Naive B cell (primary cell): ENCODE results near the gene SOCS7. TPM values are rescaled to one million over a fixed set of nuclear protein-coding genes. Genes with fewer than 3 reads are reported as not detected.

ENCODE experiments used
- ATAC-seq, 2 donors: fragments of 150-1000 bp; cut with Tn5 transposase; 2 replicates each; pipeline ENCODE4 v1.10.0; 2021; ENCODE audit warnings: low read depth in 2 of 2, mild to moderate bottlenecking in 2 of 2, moderate library complexity in 2 of 2
- DNase-seq: peaks from one replicate; pipeline ENCODE4 v3.0.0; 2022
- H3K27ac Mint-ChIP-seq, 6 donors: one replicate each; pipeline ENCODE4 v1.8.0; 2020 to 2022; ENCODE audit warnings: mild to moderate bottlenecking in 6 of 6, mixed read lengths in 6 of 6, moderate library complexity in 5 of 6, inconsistent platforms in 2 of 6
- H3K27me3 Mint-ChIP-seq, 3 donors: one replicate each; pipeline ENCODE4 v1.8.0; 2021 to 2022; ENCODE audit warnings: mixed read lengths in 3 of 3, mild to moderate bottlenecking in 1 of 3
- H3K36me3 Mint-ChIP-seq, 2 donors: one replicate each; pipeline ENCODE4 v1.8.0; 2020 to 2022; ENCODE audit warnings: mixed read lengths in 2 of 2, inconsistent platforms in 1 of 2, mild to moderate bottlenecking in 1 of 2
- H3K4me1 Mint-ChIP-seq, 3 donors: one replicate each; pipeline ENCODE4 v1.8.0; 2020 to 2022; ENCODE audit warnings: mixed read lengths in 3 of 3, inconsistent platforms in 1 of 3, mild to moderate bottlenecking in 1 of 3, moderate library complexity in 1 of 3
- H3K4me3 Mint-ChIP-seq, 8 donors: one replicate each; pipeline ENCODE4 v1.8.0; 2020 to 2022; ENCODE audit warnings: mild to moderate bottlenecking in 8 of 8, mixed read lengths in 8 of 8, moderate library complexity in 8 of 8, inconsistent platforms in 2 of 8
- H3K9me3 Mint-ChIP-seq, 7 donors: one replicate each; pipeline ENCODE4 v1.8.0; 2020 to 2022; ENCODE audit warnings: mixed read lengths in 7 of 7, mild to moderate bottlenecking in 5 of 7, inconsistent platforms in 2 of 7, moderate library complexity in 1 of 7
- polyA plus RNA-seq, 6 donors: library from polyadenylated mRNA; unstranded; fragments of 300-500 nt; fragmentation: Illumina TruSeq; gene quantifications; one replicate each; pipeline ENCODE4 v1.2.3, GENCODE V29; 2021; ENCODE audit warnings: low read depth in 6 of 6

SOCS7 gene
- polyA plus RNA-seq, 6 donors from 2014 or later = 0.10 to 1.1 (median 0.47) TPM

GRCh38 chr17:38421871-38422827 is 70.5 kb downstream of the SOCS7 start:
- peak overlapping the region in 2 of 6 donors; percentile 51 to 90 for H3K27ac Mint-ChIP-seq
- peaks cover 0 to 5% of the 10 kb centered on the region in 2 donors for H3K36me3 Mint-ChIP-seq
- DNase-seq (no peak), ATAC-seq (no peak)
- no peak overlapping the region for H3K4me3 Mint-ChIP-seq
- H3K9me3 Mint-ChIP-seq = no peaks in the 10 kb centered on the region
- peaks cover 19 to 25% (median 23%) of the 10 kb centered on the region in 3 donors for H3K4me1 Mint-ChIP-seq
- H3K27me3 Mint-ChIP-seq = peaks cover 50 to 82% (median 80%) of the 10 kb centered on the region in 3 donors

- DNase-seq (no peak), ATAC-seq (no peak)
- Mint-ChIP-seq H3K27me3 (peaks cover 45 to 72% (median 70%) of the 10 kb centered on the region in 3 donors), H3K4me1 (peaks cover 21 to 28% (median 26%) of the 10 kb centered on the region in 3 donors), H3K9me3 (no peaks in the 10 kb centered on the region), H3K27ac (no peak overlapping the region), H3K4me3 (peak overlapping the region in 1 of 8 donors; percentile 51), H3K36me3 (no peaks in the 10 kb centered on the region)
Measured at GRCh38 chr17:38424297-38424972, 72.8 kb downstream of the SOCS7 start.

GRCh38 chr17:38425031-38425430 is 73.4 kb downstream of the SOCS7 start:
- H3K27me3 Mint-ChIP-seq = peaks cover 45 to 66% (median 64%) of the 10 kb centered on the region in 3 donors
- peaks cover 21 to 32% (median 26%) of the 10 kb centered on the region in 3 donors for H3K4me1 Mint-ChIP-seq
- ATAC-seq (no peak), DNase-seq (no peak)
- no peaks in the 10 kb centered on the region for H3K36me3 Mint-ChIP-seq
- peak overlapping the region in 1 of 8 donors; percentile 51 for H3K4me3 Mint-ChIP-seq
- no peak overlapping the region for H3K27ac Mint-ChIP-seq
- no peaks in the 10 kb centered on the region for H3K9me3 Mint-ChIP-seq

- H3K4me1 Mint-ChIP-seq = peaks cover 21 to 32% (median 26%) of the 10 kb centered on the region in 3 donors
- H3K27me3 Mint-ChIP-seq = peaks cover 41 to 59% (median 57%) of the 10 kb centered on the region in 3 donors
- no peak for ATAC-seq
- no peaks in the 10 kb centered on the region for H3K9me3 Mint-ChIP-seq
- H3K36me3 Mint-ChIP-seq = no peaks in the 10 kb centered on the region
- DNase-seq = no peak
- H3K27ac Mint-ChIP-seq = no peak overlapping the region
- H3K4me3 Mint-ChIP-seq = no peak overlapping the region
Measured at GRCh38 chr17:38425744-38426143, 74.1 kb downstream of the SOCS7 start.

- H3K9me3 Mint-ChIP-seq = no peaks in the 10 kb centered on the region
- DNase-seq (no peak), ATAC-seq (no peak)
- H3K4me1 Mint-ChIP-seq = peaks cover 21 to 32% (median 26%) of the 10 kb centered on the region in 3 donors
- H3K36me3 Mint-ChIP-seq = no peaks in the 10 kb centered on the region
- H3K27ac Mint-ChIP-seq = no peak overlapping the region
- peak overlapping the region in 4 of 8 donors; percentile 9 to 87 (median 44) for H3K4me3 Mint-ChIP-seq
- H3K27me3 Mint-ChIP-seq = peaks cover 34 to 54% (median 50%) of the 10 kb centered on the region in 3 donors
Measured at GRCh38 chr17:38426441-38426840, 74.8 kb downstream of the SOCS7 start.

GRCh38 chr17:38427160-38427949 is 75.7 kb downstream of the SOCS7 start:
- H3K4me3 Mint-ChIP-seq = peak overlapping the region; percentile 70 to 88 (median 80)
- peak overlapping the region in 4 of 6 donors; percentile 44 to 89 (median 76) for H3K27ac Mint-ChIP-seq
- peaks cover 26 to 45% (median 41%) of the 10 kb centered on the region in 3 donors for H3K27me3 Mint-ChIP-seq
- H3K36me3 Mint-ChIP-seq = no peaks in the 10 kb centered on the region
- DNase-seq = no peak
- no peak for ATAC-seq
- no peaks in the 10 kb centered on the region for H3K9me3 Mint-ChIP-seq
- H3K4me1 Mint-ChIP-seq = peaks cover 21 to 32% (median 26%) of the 10 kb centered on the region in 3 donors

- peak; percentile 52 to 63 for ATAC-seq
- Mint-ChIP-seq H3K27me3 (peaks cover 25 to 36% (median 33%) of the 10 kb centered on the region in 3 donors), H3K27ac (peak within 1 kb of the TSS; percentile 47 to 89 (median 62)), H3K9me3 (no peaks in the 10 kb centered on the region), H3K36me3 (no peaks in the 10 kb centered on the region), H3K4me3 (peak within 1 kb of the TSS; percentile 70 to 88 (median 84)), H3K4me1 (peaks cover 21 to 32% (median 26%) of the 10 kb centered on the region in 3 donors)
- DNase-seq = peak; percentile 29
Measured at GRCh38 chr17:38428112-38428642, 76.5 kb downstream of the SOCS7 start, which contains the start of gene ARHGAP23. Gene ARHGAP23, plus strand, starts transcription at chr17:38428464. Its CDS starts 22 bp downstream, at chr17:38428486.

- DNase-seq = no peak
- Mint-ChIP-seq H3K36me3 (no peaks in the 10 kb centered on the region), H3K4me1 (peaks cover 21 to 29% (median 26%) of the 10 kb centered on the region in 3 donors), H3K27me3 (peaks cover 20 to 30% (median 27%) of the 10 kb centered on the region in 3 donors), H3K27ac (peak overlapping the region in 1 of 6 donors; percentile 47), H3K9me3 (no peaks in the 10 kb centered on the region), H3K4me3 (peak overlapping the region; percentile 57 to 88 (median 77))
- ATAC-seq = peak; percentile 40 to 41
Measured at GRCh38 chr17:38428643-38429371, 77.2 kb downstream of the SOCS7 start.

GRCh38 chr17:38429476-38430100 is 77.9 kb downstream of the SOCS7 start:
- Mint-ChIP-seq H3K27me3 (peaks cover 13 to 22% (median 19%) of the 10 kb centered on the region in 3 donors), H3K9me3 (no peaks in the 10 kb centered on the region), H3K27ac (peak overlapping the region in 2 of 6 donors; percentile 47 to 56), H3K4me1 (peaks cover 18 to 26% (median 23%) of the 10 kb centered on the region in 3 donors), H3K4me3 (peak overlapping the region; percentile 54 to 88 (median 77)), H3K36me3 (no peaks in the 10 kb centered on the region)
- no peak for ATAC-seq
- DNase-seq = no peak

GRCh38 chr17:38430316-38430715 is 78.7 kb downstream of the SOCS7 start:
- Mint-ChIP-seq H3K27me3 (peaks cover 5 to 15% (median 11%) of the 10 kb centered on the region in 3 donors), H3K36me3 (no peaks in the 10 kb centered on the region), H3K4me3 (peak overlapping the region in 6 of 8 donors; percentile 4 to 88 (median 74)), H3K27ac (peak overlapping the region in 1 of 6 donors; percentile 40), H3K9me3 (no peaks in the 10 kb centered on the region), H3K4me1 (peaks cover 12 to 19% (median 16%) of the 10 kb centered on the region in 3 donors)
- ATAC-seq (no peak), DNase-seq (no peak)

GRCh38 chr17:38430822-38431221 is 79.2 kb downstream of the SOCS7 start:
- H3K4me1 Mint-ChIP-seq = peaks cover 9 to 16% (median 12%) of the 10 kb centered on the region in 3 donors
- no peaks in the 10 kb centered on the region for H3K9me3 Mint-ChIP-seq
- peak overlapping the region in 2 of 8 donors; percentile 22 to 78 for H3K4me3 Mint-ChIP-seq
- DNase-seq = no peak
- peaks cover 5 to 10% (median 7%) of the 10 kb centered on the region in 3 donors for H3K27me3 Mint-ChIP-seq
- ATAC-seq = no peak
- H3K36me3 Mint-ChIP-seq = no peaks in the 10 kb centered on the region
- H3K27ac Mint-ChIP-seq = peak overlapping the region in 1 of 6 donors; percentile 80
